ENCODE results near the gene GBA2. TPM values are rescaled to one million over a fixed set of nuclear protein-coding genes. Genes with fewer than 3 reads are reported as not detected.

GBA2 gene
- polyA plus RNA-seq, 1 donor (not counting 4 experiments of a cell fraction or from before 2014, with no cell fraction given), result 31.7 TPM

GRCh38 chr9:35790025-35790384 is 41.0 kb upstream of the GBA2 start:
- H3K36me3 ChIP-seq (ENCODE audit: control insufficient read depth in 2 of 2, extremely low read depth in 1 of 2, insufficient read depth in 2 of 2, low read length in 2 of 2), result no peaks in the 10 kb centered on the region
- no peak overlapping the region for H3K9ac ChIP-seq (ENCODE audit: control insufficient read depth, extremely low read depth, insufficient read depth, low read length)
- FAIRE-seq (no peak), DNase-seq (ENCODE audit: low read depth, low spot score) (no peak)
- no peak overlapping the region for H3K4me3 ChIP-seq (ENCODE audit: control insufficient read depth in 2 of 3, extremely low read depth in 1 of 3, insufficient read depth in 2 of 3, low read depth in 1 of 3, low read length in 3 of 3)
- no peak overlapping the region for H2AFZ ChIP-seq (ENCODE audit: control insufficient read depth, low read length)
- H3K27ac ChIP-seq (ENCODE audit: control insufficient read depth, insufficient read depth, low read length), result no peak overlapping the region
- no peaks in the 10 kb centered on the region for H3K9me1 ChIP-seq (ENCODE audit: control insufficient read depth, extremely low read depth, insufficient read depth, low read length)
- TF ChIP-seq EZH2 (IDR thresholded peaks at IDR 0.05; ENCODE audit: low read length), result no peak
- TF ChIP-seq, protein P1, sequence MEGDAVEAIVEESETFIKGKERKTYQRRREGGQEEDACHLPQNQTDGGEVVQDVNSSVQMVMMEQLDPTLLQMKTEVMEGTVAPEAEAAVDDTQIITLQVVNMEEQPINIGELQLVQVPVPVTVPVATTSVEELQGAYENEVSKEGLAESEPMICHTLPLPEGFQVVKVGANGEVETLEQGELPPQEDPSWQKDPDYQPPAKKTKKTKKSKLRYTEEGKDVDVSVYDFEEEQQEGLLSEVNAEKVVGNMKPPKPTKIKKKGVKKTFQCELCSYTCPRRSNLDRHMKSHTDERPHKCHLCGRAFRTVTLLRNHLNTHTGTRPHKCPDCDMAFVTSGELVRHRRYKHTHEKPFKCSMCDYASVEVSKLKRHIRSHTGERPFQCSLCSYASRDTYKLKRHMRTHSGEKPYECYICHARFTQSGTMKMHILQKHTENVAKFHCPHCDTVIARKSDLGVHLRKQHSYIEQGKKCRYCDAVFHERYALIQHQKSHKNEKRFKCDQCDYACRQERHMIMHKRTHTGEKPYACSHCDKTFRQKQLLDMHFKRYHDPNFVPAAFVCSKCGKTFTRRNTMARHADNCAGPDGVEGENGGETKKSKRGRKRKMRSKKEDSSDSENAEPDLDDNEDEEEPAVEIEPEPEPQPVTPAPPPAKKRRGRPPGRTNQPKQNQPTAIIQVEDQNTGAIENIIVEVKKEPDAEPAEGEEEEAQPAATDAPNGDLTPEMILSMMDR (optimal IDR thresholded peaks at IDR 0.05 in 1 of 3, IDR thresholded peaks at IDR 0.05 in 1 of 3, conservative IDR thresholded peaks at IDR 0.05 in 1 of 3; ENCODE audit: extremely low read depth in 1 of 3, insufficient read depth in 2 of 3, low read length in 3 of 3), result no peak
- H3K79me2 ChIP-seq (ENCODE audit: control insufficient read depth, insufficient read depth, low read length), result no peaks in the 10 kb centered on the region
- no peaks in the 10 kb centered on the region for H3K4me1 ChIP-seq (ENCODE audit: control insufficient read depth, extremely low read depth, insufficient read depth, low read length)
- H3K27me3 ChIP-seq (ENCODE audit: control insufficient read depth, extremely low read depth, insufficient read depth, low read length), result no peaks in the 10 kb centered on the region
- H3K9me3 ChIP-seq (ENCODE audit: control insufficient read depth, low read depth, low read length), result no peaks in the 10 kb centered on the region
- dilution Hi-C loops (cut with MboI; ENCODE audit: extremely low pct_ligation_motif_present, low sequenced_read_pairs), result no loop called here
- no peaks in the 10 kb centered on the region for H4K20me1 ChIP-seq (ENCODE audit: control insufficient read depth, extremely low read depth, insufficient read depth, low read length)
- no peak overlapping the region for H3K4me2 ChIP-seq (ENCODE audit: control insufficient read depth, extremely low read depth, insufficient read depth, low read depth, low read length)

DNA sequence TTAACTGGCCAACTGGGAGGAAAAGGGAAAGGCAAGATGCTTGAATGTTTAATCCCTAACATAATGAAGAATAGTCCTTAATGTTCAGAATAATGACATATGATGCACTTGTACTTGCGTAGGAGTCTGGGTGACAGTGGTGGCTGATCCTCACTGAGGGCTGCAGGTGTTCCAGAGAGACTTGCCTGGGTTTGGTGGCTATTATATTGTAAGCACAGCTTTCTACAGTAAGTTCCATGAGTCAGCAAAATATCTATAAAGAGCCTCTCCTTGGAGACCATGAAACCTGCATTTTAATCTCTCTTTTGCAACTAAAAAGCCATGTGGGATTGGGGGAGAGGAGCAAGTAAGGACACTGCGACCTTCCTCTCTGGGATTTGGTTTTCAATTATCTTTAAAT is 40.5 kb upstream of the GBA2 start:
- no peak for TF ChIP-seq EZH2 (IDR thresholded peaks at IDR 0.05; ENCODE audit: low read length)
- TF ChIP-seq, protein P1 (optimal IDR thresholded peaks at IDR 0.05 in 1 of 3, IDR thresholded peaks at IDR 0.05 in 1 of 3, conservative IDR thresholded peaks at IDR 0.05 in 1 of 3; ENCODE audit: extremely low read depth in 1 of 3, insufficient read depth in 2 of 3, low read length in 3 of 3), result no peak
- DNase-seq (ENCODE audit: low read depth, low spot score), result no peak
- H3K4me2 ChIP-seq (ENCODE audit: control insufficient read depth, extremely low read depth, insufficient read depth, low read depth, low read length), result no peak overlapping the region
- H3K9ac ChIP-seq (ENCODE audit: control insufficient read depth, extremely low read depth, insufficient read depth, low read length), result no peak overlapping the region
- no peaks in the 10 kb centered on the region for H3K79me2 ChIP-seq (ENCODE audit: control insufficient read depth, insufficient read depth, low read length)
- no peaks in the 10 kb centered on the region for H4K20me1 ChIP-seq (ENCODE audit: control insufficient read depth, extremely low read depth, insufficient read depth, low read length)
- H3K27me3 ChIP-seq (ENCODE audit: control insufficient read depth, extremely low read depth, insufficient read depth, low read length), result no peaks in the 10 kb centered on the region
- no peaks in the 10 kb centered on the region for H3K36me3 ChIP-seq (ENCODE audit: control insufficient read depth in 2 of 2, extremely low read depth in 1 of 2, insufficient read depth in 2 of 2, low read length in 2 of 2)
- H3K9me1 ChIP-seq (ENCODE audit: control insufficient read depth, extremely low read depth, insufficient read depth, low read length), result no peaks in the 10 kb centered on the region
- FAIRE-seq, result no peak
- no peaks in the 10 kb centered on the region for H3K4me1 ChIP-seq (ENCODE audit: control insufficient read depth, extremely low read depth, insufficient read depth, low read length)
- no peak overlapping the region for H3K27ac ChIP-seq (ENCODE audit: control insufficient read depth, insufficient read depth, low read length)
- H2AFZ ChIP-seq (ENCODE audit: control insufficient read depth, low read length), result no peak overlapping the region
- H3K9me3 ChIP-seq (ENCODE audit: control insufficient read depth, low read depth, low read length), result no peaks in the 10 kb centered on the region
- dilution Hi-C loops (cut with MboI; ENCODE audit: extremely low pct_ligation_motif_present, low sequenced_read_pairs), result no loop called here
- H3K4me3 ChIP-seq (ENCODE audit: control insufficient read depth in 2 of 3, extremely low read depth in 1 of 3, insufficient read depth in 2 of 3, low read depth in 1 of 3, low read length in 3 of 3), result no peak overlapping the region
